Activated naive CD8-positive, alpha-beta T cell treated with anti-CD3 and anti-CD28 coated beads, Interleukin-2, amount 50 U/mL, for 16 hours (primary cell): ENCODE results near the gene HRH2.
"Not testable (repeated sequence)": the region's sequence is repeated elsewhere in the genome, so short reads cannot be mapped to it uniquely, and the experiment has no call there.

Experiments
- DNase-seq: peaks from one replicate; pipeline ENCODE4 v3.0.0-alpha.2; 2020; ENCODE audit warnings: low read depth, low spot score

The HRH2 gene

DNA sequence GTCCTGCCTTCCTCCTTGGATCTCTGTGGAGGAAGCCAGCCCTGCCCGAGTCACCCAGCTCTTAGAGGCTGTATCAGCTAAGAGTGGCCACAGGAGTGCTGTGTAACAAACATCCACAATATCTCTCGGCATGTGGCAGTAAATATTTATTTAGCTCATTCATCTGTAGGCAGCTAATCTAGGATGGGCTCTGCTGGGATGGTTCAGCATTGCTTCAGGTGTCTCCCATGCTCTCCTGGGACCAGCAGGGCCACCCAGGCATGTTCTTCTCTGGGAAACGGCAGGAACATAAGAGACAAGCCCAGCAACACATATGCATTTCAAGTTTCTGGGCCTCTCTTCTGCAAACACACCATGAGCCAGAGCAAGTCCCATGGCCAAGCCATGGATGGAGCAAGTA, 56.1 kb downstream of the HRH2 start:
- DNase-seq: no peak

DNA sequence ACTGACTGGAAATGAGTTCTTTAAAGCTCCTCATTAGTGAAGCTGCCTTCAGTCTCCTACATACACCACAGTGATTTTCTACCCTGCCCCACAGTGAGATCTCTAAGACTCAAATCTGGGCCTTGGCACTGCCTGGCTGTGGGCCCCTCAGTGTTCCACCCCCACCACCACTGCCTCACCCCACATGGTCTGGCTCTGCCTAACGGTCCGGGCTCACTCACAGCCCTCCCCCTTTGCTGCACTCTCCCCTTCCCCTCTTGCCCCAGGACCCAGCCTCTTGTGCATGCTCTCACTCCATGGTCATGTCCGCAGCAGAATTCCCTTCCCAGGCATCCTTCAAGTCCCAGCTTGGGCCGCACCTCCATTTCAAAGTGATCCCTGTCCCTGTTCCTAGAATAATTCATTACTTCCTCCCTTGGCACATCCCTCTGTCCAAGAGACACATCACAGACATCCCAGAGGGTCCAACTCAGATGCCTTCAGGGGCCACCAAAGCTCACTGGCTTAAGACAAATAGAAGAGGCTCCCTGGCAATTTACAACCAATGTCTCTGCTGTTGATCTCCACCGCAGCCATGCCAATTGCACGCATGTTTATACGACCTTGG, 56.7 kb downstream of the HRH2 start:
- DNase-seq: no peak

DNA sequence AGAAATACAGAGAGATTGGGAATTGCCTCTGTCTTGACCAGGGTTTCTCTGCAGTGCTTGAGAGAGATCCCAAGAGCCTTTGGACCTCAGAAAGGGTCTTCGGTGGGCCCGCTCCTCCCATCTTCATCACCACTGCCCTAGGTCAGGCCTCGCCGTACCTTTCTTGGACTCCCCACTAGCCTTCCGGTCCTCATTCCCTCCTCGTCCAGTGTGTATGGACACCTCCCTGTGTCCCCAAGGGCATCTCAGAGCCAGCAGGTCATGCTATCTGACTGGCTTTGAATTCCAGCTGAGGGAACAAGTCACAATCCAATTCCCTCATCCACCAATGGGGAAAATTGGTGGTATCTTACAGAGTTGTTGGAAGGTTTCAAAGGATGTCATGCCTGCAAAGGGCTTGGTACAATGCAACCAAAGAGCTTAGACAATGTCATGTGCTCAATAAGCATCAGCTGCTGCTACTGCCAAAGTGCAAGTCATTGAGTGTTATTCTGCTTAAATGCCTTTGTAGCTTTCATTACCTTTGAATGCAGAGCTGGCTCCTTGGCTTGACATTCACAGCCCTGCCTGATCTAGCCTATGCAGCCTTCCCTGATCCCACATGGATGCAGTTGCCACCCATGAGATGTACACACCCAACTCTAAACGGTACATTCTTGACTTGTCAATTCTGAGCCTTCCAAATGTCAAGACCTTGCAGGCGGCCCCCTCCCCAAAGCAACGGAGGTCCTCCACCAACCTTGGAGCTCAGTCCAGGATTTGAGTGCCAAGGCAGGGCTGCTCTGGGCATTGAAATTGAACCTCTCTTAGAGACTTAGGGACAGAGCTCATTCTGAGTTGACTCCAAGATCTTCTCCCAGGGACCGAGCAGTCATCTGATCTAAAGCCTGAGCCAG, 58.0 kb downstream of the HRH2 start:
- no peak for DNase-seq

GRCh38 chr5:175717837-175718236, 60.0 kb downstream of the HRH2 start:
- DNase-seq: no peak

GRCh38 chr5:175718401-175719108, 60.7 kb downstream of the HRH2 start:
- DNase-seq: peak; percentile 45

DNA sequence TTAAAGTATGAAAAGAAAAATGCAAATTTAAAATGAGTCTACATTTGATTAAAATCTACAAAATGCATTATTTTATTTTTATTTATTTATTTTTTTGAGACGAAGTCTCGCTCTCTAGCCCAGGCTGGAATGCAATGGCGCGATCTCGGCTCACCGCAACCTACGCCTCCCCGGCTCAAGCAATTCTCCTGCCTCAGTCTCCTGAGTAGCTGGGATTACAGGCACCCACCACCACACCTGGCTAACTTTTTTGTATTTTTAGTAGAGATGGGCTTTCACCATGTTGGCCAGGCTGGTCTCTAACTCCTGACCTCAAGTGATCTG, 61.2 kb downstream of the HRH2 start:
- not testable (repeated sequence) for DNase-seq

DNA sequence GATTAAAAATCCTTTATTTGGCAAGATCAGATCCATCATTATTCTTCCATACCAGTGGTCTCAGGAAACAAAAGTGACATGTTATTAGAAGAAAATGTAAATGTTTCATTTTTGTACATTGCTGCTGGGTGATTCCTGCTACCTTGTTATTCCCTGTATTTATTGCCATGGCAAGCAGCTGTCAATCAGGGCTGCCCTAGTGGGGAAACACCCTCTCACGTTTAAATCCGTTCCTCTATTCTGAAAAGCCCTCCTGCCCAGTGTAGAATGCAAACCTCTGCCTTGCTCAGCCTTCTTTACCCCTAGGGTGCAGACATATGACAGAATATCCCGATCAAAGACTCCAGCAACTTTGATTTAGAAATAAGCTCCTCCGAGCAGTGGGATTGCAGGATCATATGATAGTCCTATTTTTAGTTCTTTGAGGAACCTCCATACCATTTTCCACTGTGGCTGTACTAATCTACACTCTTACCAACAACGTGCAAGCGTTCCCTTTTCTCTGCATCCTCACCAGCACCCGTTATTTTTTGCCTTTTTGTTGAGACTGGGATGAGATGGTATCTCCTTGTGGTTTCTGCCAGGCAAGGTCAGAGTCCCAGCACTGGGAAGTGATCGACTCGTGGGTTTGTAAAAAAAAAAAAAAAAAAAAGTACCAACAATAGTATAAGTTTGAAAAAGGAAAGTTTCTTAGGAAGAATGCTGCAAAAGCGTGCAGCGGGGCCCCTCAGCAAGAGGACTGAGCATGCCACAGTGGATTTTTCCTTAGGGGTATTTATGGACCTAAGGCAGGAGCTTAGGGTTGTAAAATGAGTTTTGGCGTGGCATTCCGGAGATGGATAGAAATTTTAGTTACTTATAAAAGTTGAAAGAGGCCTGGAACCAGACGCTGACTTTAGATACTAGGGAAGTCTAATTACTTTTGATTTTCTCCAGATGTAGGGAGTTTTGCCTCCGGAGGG, 66.7 kb downstream of the HRH2 start:
- no peak for DNase-seq

GRCh38 chr5:175728316-175728715, 70.4 kb downstream of the HRH2 start:
- no peak for DNase-seq

- no peak for DNase-seq
Observed at GRCh38 chr5:175728885-175729828, 71.3 kb downstream of the HRH2 start.

DNA sequence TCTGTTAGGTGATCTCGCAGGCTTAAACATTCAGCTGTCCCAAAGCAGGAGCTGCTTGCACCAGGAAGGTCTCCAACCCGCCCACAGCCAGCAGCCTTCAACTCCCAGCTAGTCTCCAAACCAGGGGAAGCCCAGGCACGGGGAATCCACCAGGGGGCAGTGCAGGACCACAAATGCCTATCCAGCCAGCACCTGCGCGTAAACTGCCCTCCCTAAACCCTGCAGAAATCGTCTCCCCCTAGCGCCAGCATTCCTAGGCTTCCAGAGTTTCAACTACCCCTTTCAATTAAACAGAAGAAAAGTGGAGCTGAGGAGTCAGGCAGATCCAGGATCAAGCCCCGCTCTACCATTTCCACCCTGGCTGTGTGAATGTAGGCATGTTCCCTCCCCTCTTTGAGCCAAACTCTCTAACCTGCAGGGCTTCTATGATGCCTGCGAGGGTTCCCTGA, 72.0 kb downstream of the HRH2 start:
- peak; percentile 88 for DNase-seq

DNA sequence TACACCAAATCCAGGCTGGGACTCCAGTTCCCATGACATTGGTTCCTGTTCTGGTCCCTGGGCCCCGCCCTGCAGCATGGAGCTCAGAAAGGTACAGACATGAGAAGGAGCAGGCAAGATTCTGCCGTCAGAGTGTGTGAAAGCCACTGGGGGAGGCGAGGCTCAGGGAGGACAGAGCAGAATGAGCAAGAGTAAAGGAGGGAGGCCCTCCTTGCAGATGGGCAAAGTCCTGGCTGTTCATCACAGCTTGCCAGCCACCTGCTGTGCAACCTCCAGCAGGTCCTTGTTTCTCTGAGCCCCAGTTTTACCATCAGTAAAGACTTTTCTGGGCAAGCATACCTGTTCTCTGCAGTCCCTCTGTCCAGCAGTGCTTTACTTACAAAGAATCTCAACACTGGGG, 73.3 kb downstream of the HRH2 start:
- no peak for DNase-seq

- DNase-seq: no peak
Observed at GRCh38 chr5:175731756-175732465, 74.0 kb downstream of the HRH2 start.

GRCh38 chr5:175733017-175733416, 75.1 kb downstream of the HRH2 start:
- DNase-seq: no peak

DNA sequence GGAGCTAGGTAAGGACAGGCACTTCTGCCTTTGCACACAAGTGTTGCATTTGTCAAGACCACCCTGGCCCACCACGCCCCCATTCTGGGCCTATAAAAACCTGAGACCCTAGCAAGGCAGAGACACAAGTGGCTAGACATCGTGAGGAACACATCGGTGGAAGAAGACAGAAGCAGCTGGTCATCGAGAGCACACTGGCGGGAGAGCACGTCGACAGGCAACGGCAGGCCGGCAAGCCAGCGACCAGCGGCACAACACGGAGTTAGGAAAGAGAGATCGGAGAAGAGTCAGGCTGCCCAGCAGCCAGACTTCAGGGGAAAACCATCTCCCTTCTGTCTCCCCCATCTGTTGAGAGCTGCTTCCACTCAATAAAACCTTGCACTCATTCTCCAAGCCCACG, 76.1 kb downstream of the HRH2 start:
- no peak for DNase-seq

GRCh38 chr5:175734501-175734900, 76.6 kb downstream of the HRH2 start:
- DNase-seq: no peak

GRCh38 chr5:175735701-175736100, 77.8 kb downstream of the HRH2 start:
- no peak for DNase-seq

- DNase-seq: no peak
Observed at GRCh38 chr5:175736652-175737051, 78.8 kb downstream of the HRH2 start.

- no peak for DNase-seq
Observed at GRCh38 chr5:175737481-175737880, 79.6 kb downstream of the HRH2 start.

DNA sequence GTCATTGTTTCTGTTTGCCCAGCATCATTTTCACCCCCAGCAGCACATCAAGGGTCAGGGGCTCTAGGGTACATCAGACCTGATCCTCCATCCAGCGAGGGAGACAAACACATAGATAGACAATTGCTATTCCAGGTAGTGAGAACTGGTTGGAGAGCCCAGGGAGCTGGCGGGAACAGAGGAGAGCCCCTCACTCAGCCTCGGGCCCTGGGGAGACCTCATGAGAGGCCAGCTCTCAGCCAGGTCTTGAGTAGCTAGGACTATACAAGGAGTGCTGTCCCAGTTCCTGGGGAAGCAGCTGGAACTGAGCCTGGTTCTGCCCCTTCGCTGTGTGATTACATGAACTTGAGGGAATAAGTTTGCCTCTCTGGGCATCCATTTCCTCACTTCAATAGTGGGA, 80.3 kb downstream of the HRH2 start:
- DNase-seq: no peak
